Dermis blood vessel endothelial cell (primary cell): ENCODE results near the gene MAP1LC3B. TPM values are rescaled to one million over a fixed set of nuclear protein-coding genes. Genes with fewer than 3 reads are reported as not detected.
"Not testable (repeated sequence)": the region's sequence is repeated elsewhere in the genome, so short reads cannot be mapped to it uniquely, and the experiment has no call there.

ENCODE experiments used
- DNase-seq: peaks from one replicate; pipeline ENCODE4 v3.0.0; 2010
- total RNA-seq: library from RNA; depleted of rRNA; stranded (reverse); fragments of >200 nt; gene quantifications from 2 replicates; pipeline ENCODE4 v1.2.3, GENCODE V29; 2014

MAP1LC3B gene
- total RNA-seq, 1 donor from 2014 or later: 23.3 TPM

DNA sequence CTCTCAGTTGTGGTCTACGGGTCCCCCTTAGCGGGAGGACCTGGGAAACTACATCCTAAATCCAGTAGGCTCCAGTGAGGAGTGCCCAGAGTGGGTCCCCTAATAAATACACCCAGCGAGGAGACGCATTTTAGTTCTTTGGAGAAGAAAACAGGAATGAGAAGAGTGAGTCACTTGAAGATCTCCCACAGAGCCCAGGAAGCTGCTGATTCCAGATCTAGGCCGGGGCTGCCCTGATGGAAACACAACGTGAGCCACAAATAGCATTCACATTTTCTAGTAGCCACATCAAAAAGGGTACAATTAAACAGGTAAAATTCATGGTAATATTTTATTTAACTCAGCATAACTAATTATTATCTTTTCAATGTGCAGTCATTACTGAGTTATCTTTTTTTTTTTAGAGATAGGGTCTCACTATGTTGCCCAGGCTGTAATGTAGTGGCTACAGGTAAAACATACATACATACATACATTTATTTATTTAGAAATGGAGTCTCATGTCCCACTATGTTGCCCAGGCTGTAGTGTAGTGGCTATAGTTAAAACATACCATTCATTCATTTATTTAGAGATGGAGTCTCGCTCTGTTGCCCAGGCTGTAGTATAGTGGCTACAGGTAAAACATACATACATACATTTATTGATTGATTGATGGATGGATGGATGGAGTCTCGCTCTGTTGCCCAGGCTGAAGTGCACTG lies 30.1 kb upstream of the MAP1LC3B start:
- DNase-seq: no peak

DNA sequence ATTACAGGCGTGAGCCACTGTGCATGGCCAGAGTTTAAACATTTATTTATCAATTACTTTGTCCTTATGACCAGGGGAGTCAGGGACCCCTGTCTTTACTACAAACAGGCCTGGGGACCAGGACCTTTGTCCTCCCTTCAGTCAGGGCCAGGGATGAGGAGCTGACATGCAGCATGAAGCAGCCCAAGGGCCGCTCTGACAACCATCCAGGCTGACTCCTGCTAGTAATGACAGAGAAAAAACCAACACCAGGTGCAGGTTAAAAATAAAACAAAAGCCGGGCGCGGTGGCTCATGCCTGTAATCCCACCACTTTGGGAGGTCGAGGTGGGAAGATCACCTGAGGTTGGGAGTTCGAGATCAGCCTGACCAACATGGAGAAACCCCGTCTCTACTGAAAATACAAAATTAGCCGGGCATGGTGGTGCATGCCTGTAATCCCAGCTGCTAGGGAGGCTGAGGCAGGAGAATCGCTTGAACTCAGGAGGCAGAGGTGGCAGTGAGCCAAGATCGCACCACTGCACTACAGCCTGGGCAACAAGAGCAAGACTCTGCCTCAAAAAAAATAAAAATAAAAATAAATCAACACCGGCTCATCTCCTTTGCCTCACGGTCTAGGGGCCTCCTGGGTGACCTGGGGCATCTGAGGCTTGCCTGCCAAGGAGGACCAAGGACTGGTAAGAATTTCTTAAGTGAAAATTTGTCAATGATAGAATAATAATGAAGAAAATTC lies 29.1 kb upstream of the MAP1LC3B start:
- DNase-seq: not testable (repeated sequence)

DNA sequence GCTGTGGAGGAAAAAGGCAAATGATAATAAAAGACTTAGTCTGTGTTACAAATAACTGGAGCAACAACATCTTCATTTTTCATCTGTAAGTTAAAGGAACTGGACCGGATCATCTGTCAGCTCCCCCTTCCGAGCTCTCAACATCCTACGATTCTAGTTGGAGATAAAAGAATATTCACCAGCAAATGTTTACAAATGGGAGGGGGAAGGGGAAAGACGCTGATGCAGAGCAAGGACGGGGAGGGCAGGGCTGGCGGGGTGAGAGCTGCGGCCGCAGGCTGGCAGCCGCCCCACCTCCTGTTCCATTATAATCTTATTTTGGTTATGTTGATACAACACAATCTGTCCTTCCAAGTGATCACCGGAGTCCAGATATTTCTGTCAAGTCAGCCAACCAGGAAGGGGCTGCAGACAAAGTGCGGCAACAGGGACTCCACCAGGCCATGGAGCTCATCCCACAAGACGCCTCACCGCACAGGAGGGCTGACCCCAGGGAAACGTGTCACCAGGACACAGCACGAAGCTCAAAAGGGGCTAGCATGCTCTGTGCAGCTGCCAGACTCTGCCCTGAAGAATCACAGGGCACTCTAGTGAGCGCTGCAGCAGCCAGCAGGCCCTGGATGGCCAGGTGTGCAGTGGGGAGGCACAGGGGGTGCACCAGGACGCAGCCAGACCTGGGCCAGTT lies 28.2 kb upstream of the MAP1LC3B start:
- no peak for DNase-seq

DNA sequence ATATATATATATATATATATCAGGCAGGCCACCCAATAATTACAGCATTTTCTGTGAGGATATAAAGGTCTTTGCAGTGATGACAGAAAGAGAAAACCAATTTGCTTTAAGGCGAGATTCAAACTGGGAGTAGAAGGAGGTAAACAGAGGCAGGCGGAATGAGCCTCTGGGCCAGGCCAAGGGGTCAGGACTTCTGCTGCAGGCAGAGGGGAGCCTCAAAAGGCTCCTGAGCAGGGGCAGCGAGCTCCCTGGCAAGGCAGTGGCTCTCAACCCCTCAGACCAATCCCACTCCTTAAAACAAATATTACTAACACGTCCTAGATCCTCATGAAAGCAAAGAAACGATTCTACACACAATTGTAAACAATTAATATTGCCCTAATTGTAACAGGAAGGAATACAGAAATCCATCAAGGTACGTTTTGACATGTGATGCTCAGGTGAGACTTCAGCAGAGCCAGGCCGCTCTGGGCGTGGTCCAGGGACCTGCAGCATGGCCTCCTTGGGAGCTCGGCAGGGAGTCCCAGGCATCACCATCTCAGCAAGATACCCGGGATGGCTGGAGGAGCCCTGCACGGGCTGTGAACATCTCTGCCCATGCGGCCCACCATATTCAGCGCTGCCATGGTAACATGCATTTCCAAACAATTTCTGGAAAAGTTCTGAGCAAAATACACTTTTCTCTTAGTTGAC lies 27.0 kb upstream of the MAP1LC3B start:
- no peak for DNase-seq

DNA sequence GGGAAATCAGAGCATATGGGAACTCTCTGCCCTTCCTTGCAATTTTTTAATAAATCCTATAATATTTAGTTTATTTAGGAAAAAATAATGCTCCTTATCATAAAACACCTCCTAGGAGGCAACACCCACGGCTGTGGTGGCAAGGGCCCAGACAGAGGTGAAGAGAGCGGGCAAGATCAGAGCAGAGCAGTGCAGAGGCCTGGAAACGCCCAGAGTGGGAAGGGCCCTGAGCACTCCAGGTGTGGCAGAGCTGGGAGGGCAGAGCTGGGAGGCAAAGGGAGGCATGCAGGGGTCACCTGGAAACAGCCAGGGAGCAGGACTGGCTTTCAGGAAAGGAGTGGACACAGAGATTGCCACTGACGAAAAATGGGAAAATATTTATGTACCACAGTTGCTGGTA lies 25.8 kb upstream of the MAP1LC3B start:
- no peak for DNase-seq

DNA sequence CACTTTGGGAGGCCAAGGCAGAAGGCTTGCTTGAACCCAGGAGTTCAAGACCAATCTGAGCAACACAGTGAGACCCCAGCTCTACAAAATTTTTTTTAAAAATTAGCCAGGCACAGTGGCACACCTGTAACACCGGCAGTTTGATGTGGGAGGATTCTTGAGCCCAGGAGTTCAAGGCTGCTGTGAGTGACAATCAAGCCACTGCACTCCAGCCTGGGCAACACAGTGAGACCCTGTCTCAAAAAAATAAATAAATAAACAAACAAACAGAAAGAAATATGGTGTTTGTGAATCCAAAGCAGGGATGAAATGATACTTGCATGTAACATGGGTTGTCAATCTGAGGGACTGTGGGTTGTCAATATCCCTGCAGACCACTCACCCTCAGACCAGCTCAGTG lies 25.2 kb upstream of the MAP1LC3B start:
- DNase-seq: no peak

DNA sequence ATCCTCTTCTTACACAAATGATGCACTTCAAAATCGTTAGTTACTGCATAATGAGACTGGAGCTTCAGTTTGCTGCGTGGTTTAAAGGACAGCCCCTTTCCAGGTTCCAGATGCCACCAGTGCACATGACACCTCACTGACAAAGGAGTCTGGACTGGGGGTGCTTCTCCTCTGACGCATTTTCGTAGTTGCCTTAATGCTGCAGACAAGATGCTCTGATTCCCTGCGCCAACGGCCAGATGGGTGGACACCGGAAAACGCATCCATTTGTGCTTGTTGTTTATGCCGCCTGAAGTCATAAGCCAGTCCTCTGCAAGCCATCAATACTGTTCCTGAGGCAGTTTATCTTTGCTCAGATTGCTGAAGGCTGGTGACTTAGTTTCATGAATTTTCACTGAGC lies 24.6 kb upstream of the MAP1LC3B start:
- no peak for DNase-seq

DNA sequence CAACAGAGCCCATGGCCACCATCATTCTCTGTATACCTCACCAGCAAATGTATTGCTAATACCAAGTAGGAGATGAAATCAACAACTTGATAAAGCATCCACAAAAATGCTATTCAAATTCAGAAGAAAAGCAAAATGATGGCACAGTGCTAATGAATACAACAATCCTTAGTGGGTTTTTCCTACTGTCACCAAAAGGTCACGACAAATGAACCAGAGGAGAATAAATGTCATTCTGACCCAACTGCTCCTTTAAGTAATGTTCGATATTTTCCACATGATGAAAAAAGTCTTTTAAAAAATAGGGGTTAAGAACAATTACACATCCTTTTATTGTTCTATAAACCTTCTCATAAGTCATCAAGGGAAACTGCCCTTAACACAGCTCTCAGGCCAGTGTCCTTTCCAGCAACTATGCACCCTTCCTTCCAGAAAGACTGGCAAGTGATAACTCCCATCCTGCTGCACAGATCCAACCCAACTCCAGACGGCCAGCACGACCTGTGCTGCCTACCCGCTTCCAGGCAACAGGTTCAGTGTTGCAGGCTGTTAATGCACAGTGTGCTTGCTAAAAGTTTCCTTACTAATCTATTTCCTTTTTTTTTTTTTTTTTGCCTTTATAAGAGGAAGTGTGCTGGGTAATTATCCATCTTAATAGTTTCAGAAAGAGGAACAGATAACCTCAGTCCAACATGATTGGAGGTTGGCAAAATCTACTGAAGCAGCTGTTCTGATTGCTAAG lies 23.9 kb upstream of the MAP1LC3B start:
- peak; percentile 79 for DNase-seq

DNA sequence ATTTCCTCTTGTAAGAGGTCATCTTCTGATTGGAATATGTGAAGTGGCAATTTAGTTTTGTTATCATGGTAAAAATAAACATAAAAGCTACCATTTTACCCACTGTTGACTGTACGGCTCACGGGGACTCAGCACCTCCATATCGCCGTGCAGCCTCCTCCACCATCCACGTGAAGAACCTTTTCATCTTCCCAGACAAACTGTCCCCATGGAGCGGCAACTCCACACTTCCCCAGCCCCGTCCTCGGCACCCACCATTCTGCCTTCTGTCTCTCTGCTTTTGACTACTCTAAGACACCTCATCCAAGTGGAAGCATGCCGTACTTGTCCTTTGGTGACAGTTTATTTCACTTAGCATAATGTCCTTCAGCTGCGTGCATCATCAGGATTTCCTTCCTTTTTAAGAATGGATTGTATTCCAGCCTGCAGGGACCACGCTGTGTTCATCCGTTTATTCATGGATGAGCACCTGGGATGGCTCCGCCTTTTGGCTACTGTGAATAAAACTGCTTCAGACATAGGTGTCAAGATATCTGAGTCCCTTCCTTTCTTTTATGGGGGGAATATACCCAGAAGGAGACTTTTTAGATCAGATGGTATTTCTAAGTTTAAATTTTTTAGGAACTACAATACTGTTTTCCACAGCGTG lies 22.9 kb upstream of the MAP1LC3B start:
- peak; percentile 40 for DNase-seq

DNA sequence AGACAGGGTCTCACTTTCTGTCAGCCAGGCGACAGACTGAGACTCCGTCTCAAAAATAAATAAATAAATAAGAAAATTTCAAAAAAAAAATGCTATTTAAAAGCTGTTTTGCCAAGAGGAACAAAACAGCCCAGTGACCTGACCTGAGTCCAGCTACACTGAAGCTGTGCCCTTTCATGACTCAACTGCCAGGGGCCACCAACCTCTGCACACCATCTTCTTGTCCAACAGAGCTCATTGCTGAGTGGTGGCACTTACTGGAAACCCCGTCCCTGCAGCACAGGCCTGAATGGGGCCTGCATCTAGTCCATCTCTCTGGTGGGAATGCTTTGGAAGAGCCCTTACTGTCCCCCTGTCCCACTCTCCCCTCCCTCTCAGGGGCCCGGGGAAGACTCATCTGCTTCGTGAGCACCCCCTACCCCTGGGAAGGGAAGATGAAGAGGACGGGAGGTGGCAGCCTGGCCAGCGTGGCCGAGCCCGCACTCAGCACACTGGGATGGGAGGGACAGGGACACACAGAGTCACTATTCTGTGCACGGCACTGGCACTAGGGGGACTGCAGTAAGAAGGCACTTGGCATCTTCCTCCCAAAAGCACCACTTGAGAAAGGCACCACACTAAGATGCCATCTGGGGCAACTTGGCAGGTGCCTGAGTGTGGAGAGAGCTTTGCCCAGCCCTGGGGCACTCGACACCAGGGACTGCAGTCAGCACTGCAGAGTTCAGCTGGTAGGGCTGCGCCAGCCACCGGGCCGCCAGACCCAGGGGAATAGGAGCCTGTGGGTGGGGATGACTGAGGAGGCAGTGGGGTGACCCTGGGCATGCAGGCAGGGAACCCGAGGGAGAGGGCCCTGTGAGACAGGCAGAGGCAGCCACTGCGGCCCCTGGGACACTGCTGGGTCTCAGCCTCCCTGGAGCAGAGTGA lies 22.1 kb upstream of the MAP1LC3B start:
- no peak for DNase-seq

DNA sequence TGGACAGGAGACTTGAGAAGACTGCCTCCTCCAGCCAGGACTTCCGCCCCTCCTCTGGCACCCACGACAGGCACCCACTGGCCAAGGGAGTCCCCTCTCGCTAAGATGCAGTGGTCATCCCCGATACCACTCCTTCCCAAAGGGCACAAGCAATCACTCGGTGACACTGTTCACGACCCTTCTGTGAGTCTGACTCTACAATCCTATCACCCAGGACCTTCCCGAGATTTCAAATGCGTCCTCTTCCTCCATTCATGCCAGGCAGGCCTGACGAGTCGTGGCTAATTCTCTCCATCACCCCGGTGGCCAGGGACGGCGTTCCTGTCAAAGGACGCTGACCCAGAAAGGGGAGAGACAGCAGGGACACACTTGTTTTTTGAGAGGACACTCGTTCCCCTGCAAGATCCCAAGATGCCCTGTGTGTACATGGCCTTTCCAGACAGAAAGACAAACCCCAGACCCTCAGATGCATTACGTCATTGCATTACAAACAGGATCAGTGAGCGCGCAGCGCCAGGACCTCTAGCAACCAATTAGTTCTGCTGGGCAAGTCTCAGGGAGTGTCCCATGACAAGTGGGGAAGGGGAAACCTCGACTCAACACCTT lies 20.8 kb upstream of the MAP1LC3B start:
- no peak for DNase-seq

DNA sequence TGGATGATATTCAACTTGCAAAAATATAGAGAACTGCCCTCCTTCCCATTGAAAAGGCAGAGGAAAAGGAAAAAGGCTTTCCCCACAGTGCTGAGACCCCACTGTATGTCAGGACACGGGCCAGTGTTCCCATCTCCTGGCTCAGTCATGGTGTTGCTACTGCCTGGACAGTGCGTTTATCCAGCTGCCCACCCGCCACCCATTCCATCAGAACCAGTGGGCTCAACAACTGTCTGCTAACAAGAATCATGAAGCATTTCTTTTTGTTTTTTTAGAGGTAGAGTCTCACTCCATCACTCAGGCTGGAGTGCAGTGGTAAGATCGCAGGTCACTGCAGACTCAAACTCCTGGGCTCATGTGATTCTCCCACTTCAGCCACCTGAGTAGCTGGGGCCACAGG lies 19.8 kb upstream of the MAP1LC3B start:
- DNase-seq: no peak

DNA sequence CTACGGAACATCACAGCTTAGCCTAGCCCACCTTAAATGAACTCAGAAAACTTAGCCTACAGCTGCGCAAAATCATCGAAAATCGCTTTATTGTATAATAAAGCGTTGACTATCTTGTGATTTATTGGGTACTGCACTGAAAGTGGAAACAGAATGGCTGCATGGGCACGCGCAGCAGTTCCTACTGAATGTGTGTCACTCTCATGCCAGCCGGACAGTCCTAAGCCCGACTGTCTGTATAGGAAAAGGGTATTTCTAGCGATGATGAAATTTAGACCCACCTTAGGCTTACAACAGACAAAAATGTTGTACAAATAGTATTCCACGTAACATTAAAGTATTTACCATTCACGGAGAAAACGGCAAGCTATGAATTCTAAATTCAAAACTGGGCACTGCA lies 17.8 kb upstream of the MAP1LC3B start:
- DNase-seq: no peak

DNA sequence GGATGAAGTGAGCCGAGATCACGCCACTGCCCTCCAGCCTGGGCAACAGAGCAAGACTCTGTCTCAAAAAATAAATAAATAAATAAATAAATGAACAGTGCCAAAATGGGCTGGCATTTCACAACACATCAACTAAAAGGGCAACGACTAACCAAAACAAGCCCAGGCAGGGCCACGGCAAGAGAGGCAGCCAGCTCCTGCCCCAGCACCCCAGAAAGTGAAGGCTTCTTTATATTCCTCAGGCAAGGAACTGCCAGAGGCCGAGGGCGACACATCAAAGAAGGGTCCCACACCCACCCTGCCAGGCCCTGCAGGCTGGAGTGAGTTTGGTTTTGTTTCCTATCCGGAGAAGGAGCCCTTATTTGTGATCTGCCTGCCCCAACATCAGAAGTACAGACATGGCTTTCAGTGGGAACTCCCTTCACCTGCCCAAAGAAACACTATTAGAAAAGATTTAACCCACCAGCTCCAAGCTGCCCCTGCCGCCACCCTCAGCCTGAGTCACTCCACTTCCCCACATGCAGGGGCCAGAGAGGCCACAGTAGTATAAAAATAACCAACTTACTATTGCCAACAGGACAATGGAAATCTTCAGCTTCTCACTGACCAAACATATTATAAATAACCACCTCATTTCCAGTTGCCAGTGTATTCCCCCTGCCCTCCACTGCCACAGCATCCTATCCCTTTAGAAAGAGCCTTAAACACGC lies 16.6 kb upstream of the MAP1LC3B start:
- DNase-seq: peak; percentile 89

DNA sequence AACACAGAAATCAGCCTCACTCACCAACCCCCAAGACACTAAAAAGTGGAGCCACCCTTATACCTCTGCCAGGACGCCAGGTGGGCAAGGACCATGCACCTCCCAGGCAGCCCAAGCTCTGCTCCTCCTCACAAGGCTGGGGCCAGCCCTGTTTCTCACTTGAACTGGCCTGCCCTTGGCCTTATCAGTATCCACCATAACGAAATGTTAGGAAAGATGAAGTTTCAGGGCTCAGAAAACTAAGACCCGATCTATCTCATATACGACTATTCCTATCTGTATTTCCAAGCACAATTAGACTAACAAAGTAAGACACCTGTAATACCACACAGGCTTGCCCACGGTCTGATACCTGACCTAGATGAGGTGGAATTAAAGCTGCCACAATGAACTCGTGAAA lies 15.5 kb upstream of the MAP1LC3B start:
- no peak for DNase-seq

DNA sequence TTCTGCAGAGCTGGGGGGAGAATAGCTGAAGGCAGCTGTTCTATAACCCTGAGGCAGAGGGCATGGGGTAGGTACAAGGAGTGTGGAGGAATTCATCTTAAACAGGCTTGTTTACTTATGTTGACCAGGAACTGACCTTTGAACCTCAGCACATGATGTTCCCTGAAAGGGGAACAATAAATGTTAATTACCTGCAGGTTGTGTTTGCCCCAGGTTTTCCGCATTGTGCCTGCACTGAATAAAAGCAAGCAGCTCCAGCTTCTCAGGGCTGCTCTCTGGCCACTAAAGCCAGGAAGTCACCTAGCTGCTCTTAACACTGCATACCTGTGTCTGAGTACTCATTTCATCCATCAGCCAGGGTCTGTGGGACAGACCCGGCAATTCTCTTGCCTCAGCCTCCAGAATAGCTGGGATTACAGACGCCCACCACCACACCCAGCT lies 12.8 kb upstream of the MAP1LC3B start:
- DNase-seq: not testable (repeated sequence)

DNA sequence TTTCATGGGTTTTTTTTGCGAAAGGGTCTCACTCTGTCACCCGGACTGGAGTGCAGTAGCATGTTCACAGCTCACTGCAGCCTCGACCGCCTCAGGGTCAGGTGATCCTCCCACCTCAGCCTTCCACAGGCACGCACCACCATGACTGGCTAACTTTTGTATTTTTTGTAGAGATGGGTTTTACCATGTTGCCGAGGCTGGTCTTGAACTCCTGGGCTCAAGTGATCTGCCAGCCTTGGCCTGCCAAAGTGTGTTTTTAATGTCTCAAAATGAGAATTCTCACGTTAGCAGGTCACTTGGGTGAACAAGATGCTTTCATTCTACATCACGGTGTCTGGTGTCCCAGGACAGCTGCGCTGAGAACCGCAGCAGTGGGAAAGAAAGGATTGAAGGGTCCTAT lies 11.7 kb upstream of the MAP1LC3B start:
- no peak for DNase-seq

DNA sequence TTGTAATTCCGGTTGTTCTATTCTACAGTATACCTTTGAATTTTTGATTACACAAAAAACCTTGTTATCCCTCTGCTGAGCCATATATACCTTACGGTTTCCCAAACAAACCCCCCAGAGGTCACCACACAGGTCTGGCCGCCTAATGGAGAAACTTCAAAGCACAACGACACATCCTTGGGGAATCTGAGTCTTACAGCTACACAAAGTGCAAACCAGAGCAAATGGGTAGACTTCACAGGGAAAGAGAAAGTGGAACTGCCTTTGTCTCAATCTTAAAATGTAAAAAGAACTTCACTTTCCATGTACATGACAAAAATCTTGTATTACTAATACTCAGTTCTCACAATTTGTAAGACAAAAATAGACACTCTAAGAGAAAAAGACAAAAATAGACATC lies 11.3 kb upstream of the MAP1LC3B start:
- no peak for DNase-seq

DNA sequence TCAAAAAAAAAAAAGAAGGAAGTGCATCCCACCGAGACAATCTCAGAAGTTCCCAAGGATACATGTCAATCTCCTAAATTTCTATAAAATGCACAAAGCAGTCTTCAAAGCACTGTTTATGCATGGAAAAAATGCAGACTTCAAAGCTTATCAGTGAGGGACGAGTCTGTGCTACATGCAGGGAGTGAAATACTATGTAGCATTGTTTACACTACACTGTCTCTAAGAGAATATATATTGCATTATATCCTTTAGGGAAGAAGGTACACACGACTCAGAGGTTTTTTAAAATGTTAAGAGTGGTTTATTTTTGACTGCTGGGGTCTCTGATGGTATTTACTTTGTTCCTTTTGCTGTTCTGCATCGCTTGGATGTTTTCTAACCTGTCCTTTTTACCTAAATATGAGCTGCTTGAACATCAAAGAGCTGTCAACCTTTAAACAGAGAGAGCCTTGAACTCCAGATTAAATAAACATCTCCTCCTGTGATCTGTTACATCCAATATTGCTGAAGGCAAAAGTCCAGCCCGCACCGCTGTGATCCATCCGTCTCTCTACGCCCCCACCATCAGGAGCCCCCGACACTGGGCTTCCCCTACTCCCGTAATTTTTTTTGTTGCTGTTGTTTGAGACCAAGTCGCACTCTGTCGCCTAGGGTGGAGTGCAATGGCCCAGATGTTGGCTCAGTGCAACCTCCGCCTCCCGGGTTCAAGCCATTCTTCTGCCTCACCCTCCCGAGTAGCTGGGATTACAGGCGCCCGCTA lies 9.9 kb upstream of the MAP1LC3B start:
- no peak for DNase-seq
